Peyer's patch (tissue), 4 donors: Measurements from ENCODE around the gene EIF4G1.
A peak's percentile ranks its signal among the peaks of the same experiment; 100 is the strongest.

Experiments used
- CTCF ChIP-seq, 6 experiments: fragments of 450-650 bp in 4 of 6; fragments of 200-600 bp in 2 of 6; sonication (generic) in 1 of 6; IDR thresholded peaks; one replicate each; pipeline ENCODE4 v1.5.1; 2017 to 2019; ENCODE audit warnings: antibody characterized with exemption in 6 of 6, mild to moderate bottlenecking in 3 of 6, moderate library complexity in 1 of 6
- POLR2A ChIP-seq, 2 donors: fragments of 450-650 bp; IDR thresholded peaks; one replicate each; pipeline ENCODE4 v1.5.1; 2017; ENCODE audit warnings: antibody characterized with exemption in 2 of 2, mild to moderate bottlenecking in 2 of 2, moderate library complexity in 2 of 2

GRCh38 chr3:184361532-184361931 lies 47.1 kb downstream of the EIF4G1 start, which contains the start of the genes CLCN2 and POLR2H:
- TF ChIP-seq CTCF (IDR thresholded peaks at IDR 0.05) (peak in 1 of 6 experiments; percentile 7), POLR2A (IDR thresholded peaks at IDR 0.05) (peak; percentile 72 to 82)
